Measurements from ENCODE around the gene ERVMER34-1. TPM values are rescaled to one million over a fixed set of nuclear protein-coding genes. Genes with fewer than 3 reads are reported as not detected.

The ERVMER34-1 gene
- total and polyA plus RNA-seq, 2 donors (not counting 3 experiments of a cell fraction or from before 2014, with no cell fraction given): 0.03 TPM; not detected in 1

- no peak for TF ChIP-seq CTCF (IDR thresholded peaks at IDR 0.05; ENCODE audit: extremely low read depth in 1 of 2, insufficient read depth in 1 of 2, low read depth in 1 of 2, low read length in 2 of 2)
- TF ChIP-seq POLR2A (IDR thresholded peaks at IDR 0.05; ENCODE audit: low read depth, low read length): no peak
- no peak for TF ChIP-seq GATA2 (IDR thresholded peaks at IDR 0.05; ENCODE audit: insufficient read depth, insufficient read length, low read depth, low read length)
- TF ChIP-seq MAX (IDR thresholded peaks at IDR 0.05; ENCODE audit: insufficient read depth, insufficient read length): no peak
- TF ChIP-seq EZH2 (IDR thresholded peaks at IDR 0.05; ENCODE audit: borderline replicate concordance, low read depth, low read length, severe bottlenecking): no peak
- no peak for TF ChIP-seq MYC (IDR thresholded peaks at IDR 0.05; ENCODE audit: low read depth, low read length)
- no peak for TF ChIP-seq FOS (IDR thresholded peaks at IDR 0.05; ENCODE audit: borderline replicate concordance, insufficient read depth, low read length)
- BruUV-seq (replicated peaks): no TSS peak
- FAIRE-seq (no peak), DNase-seq (ENCODE audit: low read depth, low spot score) (no peak)
- Histone ChIP-seq H2AFZ (ENCODE audit: low read depth, low read length) (no peak overlapping the region), H4K20me1 (replicated peaks; ENCODE audit: control insufficient read depth, extremely low read depth, insufficient read depth, low read length) (no peaks in the 10 kb centered on the region), H3K27ac (ENCODE audit: insufficient read depth, low read depth, low read length) (no peak overlapping the region), H3K9me1 (replicated peaks; ENCODE audit: control insufficient read depth, extremely low read depth, insufficient read depth, low read length) (no peaks in the 10 kb centered on the region), H3K4me2 (ENCODE audit: insufficient read depth, low read length) (no peak overlapping the region), H3K27me3 (ENCODE audit: control insufficient read depth in 2 of 2, insufficient read depth in 2 of 2, low read length in 2 of 2) (no peaks in the 10 kb centered on the region), H3K4me1 (ENCODE audit: control insufficient read depth, extremely low read depth, insufficient read depth, low read length) (no peaks in the 10 kb centered on the region), H3K36me3 (ENCODE audit: control insufficient read depth in 2 of 2, extremely low read depth in 1 of 2, insufficient read depth in 2 of 2, low read length in 2 of 2) (no peaks in the 10 kb centered on the region), H3K79me2 (ENCODE audit: control insufficient read depth, insufficient read depth, low read length) (no peaks in the 10 kb centered on the region), H3K9ac (replicated peaks; ENCODE audit: extremely low read depth, insufficient read depth, low read length) (no peak overlapping the region), H3K4me3 (replicated peaks in 1 of 3; ENCODE audit: insufficient read depth in 1 of 3, low read depth in 1 of 3, low read length in 3 of 3) (no peak overlapping the region), H3K9me3 (replicated peaks; ENCODE audit: control insufficient read depth, insufficient read depth, low read length) (no peaks in the 10 kb centered on the region)
- intact Hi-C loops (cut with micrococcal nuclease): no loop called here
- ChIA-PET POLR2A (no interaction called here), CTCF (no interaction called here)
- dilution Hi-C loops (cut with MboI; ENCODE audit: extremely low pct_ligation_motif_present, low sequenced_read_pairs): no loop called here
Measured at GRCh38 chr4:52795533-52795932, 44.3 kb upstream of the ERVMER34-1 start.

Data from endothelial cell of umbilical vein (primary cell).